ENCODE measurements around the gene NUDCD2.
"Not testable (repeated sequence)": the region's sequence is repeated elsewhere in the genome, so short reads cannot be mapped to it uniquely, and the experiment has no call there.

NUDCD2 gene

DNA sequence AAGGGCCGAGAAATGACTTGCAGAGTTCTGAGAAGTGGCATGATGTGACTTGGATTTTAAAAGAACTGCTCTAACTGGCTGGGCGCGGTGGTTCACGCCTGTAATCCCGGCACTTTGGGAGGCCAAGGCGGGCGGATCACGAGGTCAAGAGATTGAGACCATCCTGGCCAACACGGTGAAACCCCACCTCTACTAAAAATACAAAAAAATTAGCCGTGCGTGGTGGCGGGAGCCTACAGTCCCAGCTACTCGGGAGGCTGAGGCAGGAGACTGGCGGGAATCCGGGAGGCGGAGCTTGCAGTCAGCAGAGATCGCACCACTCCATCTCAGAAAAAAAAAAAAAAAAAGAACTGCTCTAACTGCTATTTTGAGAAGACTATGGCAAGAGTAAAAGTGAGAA, 4.5 kb downstream of the NUDCD2 start:
- Mint-ChIP-seq H3K36me3 (peaks cover 23% of the 10 kb centered on the region), H3K4me1 (peaks cover 17% of the 10 kb centered on the region)
- H3K4me3 Mint-ChIP-seq; DNase-seq (ENCODE audit: low spot score in 2 of 2); H3K27me3 Mint-ChIP-seq; H3K9me3 Mint-ChIP-seq; H3K27ac Mint-ChIP-seq; ATAC-seq (ENCODE audit: low read depth): not testable (repeated sequence)

DNA sequence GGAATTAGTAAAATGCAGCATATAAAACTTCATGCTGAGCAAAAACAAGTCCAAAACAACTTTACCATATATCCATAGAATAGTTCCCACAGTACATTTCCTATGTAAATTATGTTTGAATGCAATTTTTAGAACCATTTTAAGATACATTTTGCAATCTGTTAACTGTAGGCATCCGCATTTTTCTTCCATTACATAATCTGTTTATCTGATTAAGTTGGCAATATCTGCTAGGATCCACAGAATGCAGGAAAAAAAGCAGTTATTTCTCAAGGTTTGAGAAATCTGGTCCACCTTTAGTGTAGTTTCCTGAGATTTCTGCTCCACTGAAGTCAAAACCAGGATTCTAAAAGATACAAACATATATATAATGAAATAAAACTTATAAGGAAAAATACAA, 6.2 kb downstream of the NUDCD2 start:
- no peak for DNase-seq (ENCODE audit: low spot score in 2 of 2)
- no peak overlapping the region for H3K27ac Mint-ChIP-seq
- H3K4me1 Mint-ChIP-seq: peaks cover 10% of the 10 kb centered on the region
- no peak overlapping the region for H3K4me3 Mint-ChIP-seq
- H3K36me3 Mint-ChIP-seq: peaks cover 29% of the 10 kb centered on the region
- no peaks in the 10 kb centered on the region for H3K27me3 Mint-ChIP-seq
- ATAC-seq (ENCODE audit: low read depth): no peak
- H3K9me3 Mint-ChIP-seq: peaks cover 1% of the 10 kb centered on the region

DNA sequence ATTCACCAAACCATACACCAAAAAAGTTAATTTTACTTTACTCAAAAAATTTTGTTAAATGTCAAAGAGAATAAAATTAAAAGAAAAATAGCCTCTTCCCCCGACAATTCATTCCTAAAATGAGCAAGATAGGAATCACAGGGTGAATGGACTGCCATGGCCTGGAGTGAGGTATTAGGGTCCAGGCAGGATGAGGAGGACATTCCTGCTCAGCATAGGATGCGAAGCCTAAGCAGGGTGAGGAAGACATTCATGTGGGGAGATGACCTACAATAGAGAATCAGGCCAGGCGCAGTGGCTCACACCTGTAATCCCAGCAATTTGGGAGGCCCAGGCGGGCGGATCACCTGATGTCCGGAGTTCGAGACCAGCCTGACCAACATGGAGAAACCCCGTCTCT, 8.4 kb downstream of the NUDCD2 start:
- H3K4me3 Mint-ChIP-seq: no peak overlapping the region
- peaks cover 1% of the 10 kb centered on the region for H3K9me3 Mint-ChIP-seq
- H3K4me1 Mint-ChIP-seq: peaks cover 5% of the 10 kb centered on the region
- no peaks in the 10 kb centered on the region for H3K27me3 Mint-ChIP-seq
- H3K36me3 Mint-ChIP-seq: peaks cover 29% of the 10 kb centered on the region
- DNase-seq (ENCODE audit: low spot score in 2 of 2) (no peak), ATAC-seq (ENCODE audit: low read depth) (no peak)
- H3K27ac Mint-ChIP-seq: no peak overlapping the region

GRCh38 chr5:163448491-163448890, 11.4 kb downstream of the NUDCD2 start:
- H3K9me3 Mint-ChIP-seq: no peaks in the 10 kb centered on the region
- ATAC-seq (ENCODE audit: low read depth) (no peak), DNase-seq (ENCODE audit: low spot score in 2 of 2) (no peak)
- no peak overlapping the region for H3K4me3 Mint-ChIP-seq
- peak overlapping the region; percentile 58 for H3K27ac Mint-ChIP-seq
- H3K4me1 Mint-ChIP-seq: no peaks in the 10 kb centered on the region
- no peaks in the 10 kb centered on the region for H3K27me3 Mint-ChIP-seq
- peaks cover 17% of the 10 kb centered on the region for H3K36me3 Mint-ChIP-seq

- Mint-ChIP-seq H3K27me3 (no peaks in the 10 kb centered on the region), H3K4me1 (no peaks in the 10 kb centered on the region), H3K9me3 (no peaks in the 10 kb centered on the region), H3K27ac (peak overlapping the region; percentile 21), H3K4me3 (no peak overlapping the region), H3K36me3 (peaks cover 17% of the 10 kb centered on the region)
- ATAC-seq (ENCODE audit: low read depth) (no peak), DNase-seq (ENCODE audit: low spot score in 2 of 2) (no peak)
Observed at GRCh38 chr5:163447875-163448274, 12.0 kb downstream of the NUDCD2 start.

GRCh38 chr5:163447191-163447590, 12.7 kb downstream of the NUDCD2 start:
- Mint-ChIP-seq H3K4me3 (no peak overlapping the region), H3K36me3 (peaks cover 14% of the 10 kb centered on the region), H3K27me3 (no peaks in the 10 kb centered on the region), H3K4me1 (no peaks in the 10 kb centered on the region), H3K27ac (no peak overlapping the region), H3K9me3 (no peaks in the 10 kb centered on the region)
- ATAC-seq (ENCODE audit: low read depth): no peak
- no peak for DNase-seq (ENCODE audit: low spot score in 2 of 2)

- H3K27me3 Mint-ChIP-seq: no peaks in the 10 kb centered on the region
Observed at GRCh38 chr5:163445345-163445744, 14.6 kb downstream of the NUDCD2 start.

DNA sequence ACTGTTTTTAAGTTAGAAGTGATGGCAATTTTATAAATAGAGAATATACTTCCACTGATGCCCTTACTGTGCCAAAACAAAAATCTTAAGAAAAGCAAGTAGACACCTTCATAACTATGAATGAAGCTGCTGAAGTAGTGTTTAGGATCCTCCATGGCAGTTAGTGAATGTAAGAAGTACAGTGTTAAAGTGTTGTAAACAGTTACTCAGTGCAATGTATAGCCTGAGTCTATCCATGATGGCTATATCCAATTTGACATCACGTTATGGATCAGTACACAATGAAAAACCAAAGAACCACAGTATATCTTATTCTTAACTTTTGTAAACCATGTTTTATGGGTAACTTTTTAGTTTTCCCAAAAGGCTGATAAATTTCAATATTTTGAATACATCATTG, 15.4 kb downstream of the NUDCD2 start:
- DNase-seq (ENCODE audit: low spot score in 2 of 2): no peak
- ATAC-seq (ENCODE audit: low read depth): no peak
- peaks cover 5% of the 10 kb centered on the region for H3K4me1 Mint-ChIP-seq

More at GRCh38 chr5:163445345-163445744, 14.6 kb downstream of the NUDCD2 start:
- Mint-ChIP-seq H3K4me1 (peaks cover under 1% of the 10 kb centered on the region), H3K9me3 (no peaks in the 10 kb centered on the region), H3K27ac (no peak overlapping the region), H3K4me3 (no peak overlapping the region), H3K36me3 (peaks cover 10% of the 10 kb centered on the region)
- DNase-seq (ENCODE audit: low spot score in 2 of 2): no peak
- ATAC-seq (ENCODE audit: low read depth): no peak

DNA sequence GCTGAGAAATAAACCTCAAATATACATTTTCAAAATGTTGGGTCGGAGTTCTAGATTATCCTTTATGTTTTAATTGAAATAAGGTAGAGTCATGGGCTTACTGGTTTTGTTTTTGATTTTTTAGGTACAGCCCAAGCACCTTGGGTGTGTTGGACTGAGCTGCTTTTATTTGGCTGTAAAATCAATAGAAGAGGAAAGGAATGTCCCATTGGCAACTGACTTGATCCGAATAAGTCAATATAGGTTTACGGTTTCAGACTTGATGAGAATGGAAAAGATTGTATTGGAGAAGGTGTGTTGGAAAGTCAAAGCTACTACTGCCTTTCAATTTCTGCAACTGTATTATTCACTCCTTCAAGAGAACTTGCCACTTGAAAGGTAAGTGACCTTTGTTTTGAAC, 18.9 kb downstream of the NUDCD2 start:
- Mint-ChIP-seq H3K4me1 (peaks cover 8% of the 10 kb centered on the region), H3K27ac (no peak overlapping the region), H3K4me3 (no peak overlapping the region), H3K36me3 (peaks cover 2% of the 10 kb centered on the region), H3K9me3 (no peaks in the 10 kb centered on the region), H3K27me3 (no peaks in the 10 kb centered on the region)
- DNase-seq (ENCODE audit: low spot score in 2 of 2) (no peak), ATAC-seq (ENCODE audit: low read depth) (no peak)

More for the DNA sequence above, 15.4 kb downstream of the NUDCD2 start:
- Mint-ChIP-seq H3K9me3 (no peaks in the 10 kb centered on the region), H3K27ac (peak overlapping the region; percentile 17), H3K27me3 (no peaks in the 10 kb centered on the region), H3K4me3 (no peak overlapping the region), H3K36me3 (peaks cover 7% of the 10 kb centered on the region)

GRCh38 chr5:163439092-163439425, 20.8 kb downstream of the NUDCD2 start:
- Mint-ChIP-seq H3K4me1 (peaks cover 8% of the 10 kb centered on the region), H3K27me3 (no peaks in the 10 kb centered on the region), H3K9me3 (no peaks in the 10 kb centered on the region), H3K4me3 (no peak overlapping the region), H3K27ac (no peak overlapping the region), H3K36me3 (peaks cover 2% of the 10 kb centered on the region)
- ATAC-seq (ENCODE audit: low read depth) (no peak), DNase-seq (ENCODE audit: low spot score in 2 of 2) (no peak)

DNA sequence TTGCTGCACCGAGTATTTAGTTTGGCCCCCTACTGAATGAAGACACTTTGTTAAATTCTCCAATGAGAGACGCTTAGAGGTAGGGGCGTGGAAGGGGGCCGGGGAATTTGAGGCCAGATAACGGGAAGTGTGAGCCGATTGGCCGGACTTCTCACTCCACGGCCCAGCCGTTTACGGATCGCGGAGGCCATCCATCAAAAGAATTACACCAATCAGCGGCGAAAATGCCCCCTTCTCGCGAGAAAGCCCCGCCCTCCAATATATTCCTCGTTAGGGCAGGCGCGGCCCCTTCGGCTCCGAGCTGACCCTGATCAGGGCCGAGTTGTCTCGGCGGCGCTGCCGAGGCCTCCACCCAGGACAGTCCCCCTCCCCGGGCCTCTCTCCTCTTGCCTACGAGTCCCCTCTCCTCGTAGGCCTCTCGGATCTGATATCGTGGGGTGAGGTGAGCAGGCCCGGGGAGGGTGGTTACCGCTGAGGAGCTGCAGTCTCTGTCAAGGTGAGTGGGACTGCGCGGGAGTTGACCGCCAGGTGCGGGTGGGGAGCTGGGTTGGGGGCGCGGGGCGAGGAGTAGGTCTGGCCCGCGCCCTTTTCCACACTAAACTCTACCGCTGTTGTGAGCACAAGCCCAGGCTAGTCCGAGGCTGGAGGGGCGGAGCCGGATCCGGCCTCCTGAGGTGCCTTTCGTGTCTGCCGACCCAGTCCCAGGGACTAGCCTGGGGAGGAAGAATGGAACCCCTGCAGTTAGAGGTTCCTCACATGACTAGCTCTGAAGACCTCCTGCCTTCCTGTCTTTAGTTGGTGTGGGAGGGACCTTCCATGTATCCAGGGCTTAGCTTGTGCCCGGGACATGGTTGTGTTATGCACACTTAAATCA, 22.4 kb downstream of the NUDCD2 start, which contains the start of gene CCNG1:
Gene CCNG1, plus strand, starts transcription at position 287 of the 874 bp plus-strand sequence. CDS start 1,662 bp downstream, outside the sequence.
- Mint-ChIP-seq H3K4me3 (peak within 1 kb of the TSS; percentile 91), H3K27me3 (no peaks in the 10 kb centered on the region), H3K9me3 (no peaks in the 10 kb centered on the region), H3K4me1 (peaks cover 8% of the 10 kb centered on the region), H3K36me3 (peaks cover 2% of the 10 kb centered on the region), H3K27ac (peak within 1 kb of the TSS; percentile 85)
- ATAC-seq (ENCODE audit: low read depth) (peak; percentile 96), DNase-seq (ENCODE audit: low spot score in 2 of 2) (peak; percentile 83 to 86)

DNA sequence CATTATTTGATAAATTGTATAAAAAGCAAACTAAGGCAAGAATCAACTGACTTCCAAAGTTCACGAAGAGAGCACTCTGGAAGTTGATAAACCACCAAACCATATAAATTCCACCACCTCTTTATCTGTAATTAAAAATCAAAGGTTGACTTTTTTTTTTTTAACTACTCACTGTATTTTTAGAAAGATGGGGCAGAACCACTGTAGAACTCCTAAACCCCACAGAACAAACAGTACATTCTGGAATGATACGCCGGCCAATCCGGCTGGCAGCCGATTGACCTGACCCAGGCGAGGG, 22.9 kb downstream of the NUDCD2 start:
- H3K36me3 Mint-ChIP-seq: peaks cover 2% of the 10 kb centered on the region
- peak overlapping the region; percentile 85 for H3K27ac Mint-ChIP-seq
- H3K4me1 Mint-ChIP-seq: peaks cover 8% of the 10 kb centered on the region
- H3K27me3 Mint-ChIP-seq: no peaks in the 10 kb centered on the region
- H3K9me3 Mint-ChIP-seq: no peaks in the 10 kb centered on the region
- no peak for ATAC-seq (ENCODE audit: low read depth)
- H3K4me3 Mint-ChIP-seq: peak overlapping the region; percentile 91
- DNase-seq (ENCODE audit: low spot score in 2 of 2): no peak

DNA sequence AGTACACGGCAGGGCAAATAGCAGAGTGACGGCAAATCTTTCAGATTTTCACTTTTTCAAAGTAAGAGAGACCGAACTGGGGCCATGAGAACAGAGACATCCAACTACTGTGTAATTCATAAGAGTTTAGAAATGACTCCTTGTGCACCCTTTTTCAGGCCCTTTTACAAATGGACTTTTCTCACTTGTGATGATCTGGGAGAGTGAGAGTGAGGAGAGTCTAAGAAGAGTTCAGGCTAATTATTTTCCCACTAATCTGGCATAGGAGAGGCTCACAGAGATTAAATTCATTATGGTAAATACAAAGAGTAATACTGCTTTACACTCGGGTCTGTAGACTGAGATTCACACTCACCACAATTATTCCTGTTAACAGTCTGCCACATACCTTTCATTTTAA, 23.4 kb downstream of the NUDCD2 start:
- Mint-ChIP-seq H3K27me3 (no peaks in the 10 kb centered on the region), H3K4me3 (peak overlapping the region; percentile 91), H3K4me1 (peaks cover 8% of the 10 kb centered on the region), H3K27ac (peak overlapping the region; percentile 85), H3K36me3 (peaks cover 2% of the 10 kb centered on the region), H3K9me3 (no peaks in the 10 kb centered on the region)
- no peak for DNase-seq (ENCODE audit: low spot score in 2 of 2)
- ATAC-seq (ENCODE audit: low read depth): no peak

DNA sequence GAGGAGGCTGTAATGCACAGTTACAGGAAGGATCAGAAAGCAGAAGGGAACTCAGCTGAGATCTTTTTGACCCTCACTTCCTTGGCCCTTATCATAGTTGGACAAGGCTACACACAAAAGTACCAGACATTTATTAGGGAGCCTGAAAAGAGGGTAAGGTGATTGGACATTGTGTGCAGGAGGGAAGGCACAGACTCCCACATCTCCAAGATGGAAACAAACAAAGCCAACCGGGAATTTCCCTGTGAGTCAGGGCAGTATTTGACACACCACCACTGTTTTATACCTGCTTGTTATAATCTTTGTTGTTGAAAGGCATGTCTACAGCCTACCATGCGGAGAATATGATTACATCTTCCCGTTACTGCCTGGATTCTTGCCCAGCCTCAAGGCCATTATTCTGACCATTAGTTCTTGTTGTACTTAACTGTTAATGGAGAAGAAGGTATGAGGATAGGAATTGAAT, 25.5 kb downstream of the NUDCD2 start:
- Mint-ChIP-seq H3K4me3 (no peak overlapping the region), H3K9me3 (no peaks in the 10 kb centered on the region), H3K4me1 (peaks cover 3% of the 10 kb centered on the region), H3K27ac (no peak overlapping the region), H3K27me3 (no peaks in the 10 kb centered on the region), H3K36me3 (no peaks in the 10 kb centered on the region)
- ATAC-seq (ENCODE audit: low read depth) (no peak), DNase-seq (ENCODE audit: low spot score in 2 of 2) (no peak)

DNA sequence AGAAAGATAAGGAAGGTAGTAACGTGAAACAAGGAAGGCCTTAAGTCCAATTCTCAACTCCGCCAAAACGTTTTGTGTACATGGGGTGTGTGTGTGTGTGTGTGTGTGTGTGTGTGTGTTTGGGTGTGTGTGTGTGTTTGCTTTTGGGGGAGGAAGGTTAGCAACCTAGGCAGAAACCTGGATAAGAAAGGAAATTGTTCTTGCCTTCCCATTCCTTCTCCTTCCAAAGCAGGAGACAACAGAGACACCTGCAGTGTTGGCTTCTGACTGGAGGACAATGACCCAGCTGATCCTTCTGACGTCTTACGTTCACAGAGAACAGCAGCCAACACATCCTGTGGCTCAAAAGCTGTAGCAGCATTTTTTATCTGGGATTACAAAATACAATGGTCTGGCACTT, 26.6 kb downstream of the NUDCD2 start:
- H3K27ac Mint-ChIP-seq: no peak overlapping the region
- DNase-seq (ENCODE audit: low spot score in 2 of 2) (no peak), ATAC-seq (ENCODE audit: low read depth) (no peak)
- H3K36me3 Mint-ChIP-seq: no peaks in the 10 kb centered on the region
- no peaks in the 10 kb centered on the region for H3K27me3 Mint-ChIP-seq
- H3K9me3 Mint-ChIP-seq: no peaks in the 10 kb centered on the region
- H3K4me1 Mint-ChIP-seq: peaks cover 3% of the 10 kb centered on the region
- H3K4me3 Mint-ChIP-seq: no peak overlapping the region

Data from memory B cell (primary cell).